ENCODE measurements around the gene RYR2. TPM values are rescaled to one million over a fixed set of nuclear protein-coding genes. Genes with fewer than 3 reads are reported as not detected.
"Not testable (repeated sequence)": the region's sequence is repeated elsewhere in the genome, so short reads cannot be mapped to it uniquely, and the experiment has no call there.

The RYR2 gene
- total and polyA plus RNA-seq, 4 donors, result 0.43 to 11.6 (median 2.0) TPM

- no peak for TF ChIP-seq CTCF (IDR thresholded peaks at IDR 0.05; ENCODE audit: control extremely low read depth, extremely low read depth)
- no peak for ATAC-seq (ENCODE audit: insufficient read depth, low FRiP score)
- peak overlapping the region in 1 of 2 donors; percentile 66 for H3K27ac ChIP-seq (ENCODE audit: low read depth in 1 of 2, low read length in 1 of 2)
Observed at GRCh38 chr1:237145379-237146135, 103.6 kb downstream of the RYR2 start.

GRCh38 chr1:237146241-237146640 is 104.3 kb downstream of the RYR2 start:
- TF ChIP-seq CTCF (IDR thresholded peaks at IDR 0.05; ENCODE audit: control extremely low read depth, extremely low read depth), result no peak
- no peak for ATAC-seq (ENCODE audit: insufficient read depth, low FRiP score)
- peak; percentile 91 to 98 (median 97) for DNase-seq
- peak overlapping the region in 1 of 2 donors; percentile 70 for H3K27ac ChIP-seq (ENCODE audit: low read depth in 1 of 2, low read length in 1 of 2)
- no peaks in the 10 kb centered on the region for H3K36me3 ChIP-seq (ENCODE audit: control insufficient read depth in 4 of 4, insufficient read depth in 4 of 4, low read length in 4 of 4)
- H3K9me3 ChIP-seq (ENCODE audit: control insufficient read depth in 4 of 4, insufficient read depth in 3 of 4, low read length in 3 of 4), result peaks cover 0 to 2% (median 0%) of the 10 kb centered on the region in 4 donors
- H3K27me3 ChIP-seq (ENCODE audit: control insufficient read depth in 3 of 3, insufficient read depth in 3 of 3, low read length in 2 of 3), result no peaks in the 10 kb centered on the region
- no peak overlapping the region for H3K9ac ChIP-seq (ENCODE audit: insufficient read depth in 1 of 2, low read length in 2 of 2)
- WGBS, 2 donors, result 33 to 50% methylated on average over 7 of the region's 7 CpGs
- H3K4me3 ChIP-seq, result no peak overlapping the region
- H3K4me1 ChIP-seq (ENCODE audit: control insufficient read depth in 5 of 5, insufficient read depth in 5 of 5, low read length in 5 of 5), result peaks cover 0 to 59% (median 23%) of the 10 kb centered on the region in 5 donors

More at GRCh38 chr1:237145379-237146135, 103.6 kb downstream of the RYR2 start:
- H3K27me3 ChIP-seq (ENCODE audit: control insufficient read depth in 3 of 3, insufficient read depth in 3 of 3, low read length in 2 of 3), result no peaks in the 10 kb centered on the region
- WGBS, 2 donors, result 63 to 78% methylated on average over 4 of the region's 4 CpGs
- H3K4me1 ChIP-seq (ENCODE audit: control insufficient read depth in 5 of 5, insufficient read depth in 5 of 5, low read length in 5 of 5), result peaks cover 0 to 61% (median 21%) of the 10 kb centered on the region in 5 donors
- H3K9me3 ChIP-seq (ENCODE audit: control insufficient read depth in 4 of 4, insufficient read depth in 3 of 4, low read length in 3 of 4), result peaks cover 0 to 2% (median 0%) of the 10 kb centered on the region in 4 donors
- no peak overlapping the region for H3K4me3 ChIP-seq
- no peak overlapping the region for H3K9ac ChIP-seq (ENCODE audit: insufficient read depth in 1 of 2, low read length in 2 of 2)
- H3K36me3 ChIP-seq (ENCODE audit: control insufficient read depth in 4 of 4, insufficient read depth in 4 of 4, low read length in 4 of 4), result no peaks in the 10 kb centered on the region
- peak in 2 of 3 donors; percentile 78 to 85 for DNase-seq

- Histone ChIP-seq H3K4me1 (ENCODE audit: control insufficient read depth in 5 of 5, insufficient read depth in 5 of 5, low read length in 5 of 5) (peaks cover 0 to 49% (median 20%) of the 10 kb centered on the region in 5 donors), H3K9ac (ENCODE audit: insufficient read depth in 1 of 2, low read length in 2 of 2) (no peak overlapping the region), H3K27me3 (ENCODE audit: control insufficient read depth in 3 of 3, insufficient read depth in 3 of 3, low read length in 2 of 3) (no peaks in the 10 kb centered on the region), H3K4me3 (no peak overlapping the region), H3K9me3 (ENCODE audit: control insufficient read depth in 4 of 4, insufficient read depth in 3 of 4, low read length in 3 of 4) (no peaks in the 10 kb centered on the region), H3K36me3 (ENCODE audit: control insufficient read depth in 4 of 4, insufficient read depth in 4 of 4, low read length in 4 of 4) (no peaks in the 10 kb centered on the region), H3K27ac (ENCODE audit: low read depth in 1 of 2, low read length in 1 of 2) (peak overlapping the region in 1 of 2 donors; percentile 50)
- no peak for ATAC-seq (ENCODE audit: insufficient read depth, low FRiP score)
- 74 to 91% methylated on average over 3 of the region's 3 CpGs for WGBS, 2 donors
- TF ChIP-seq CTCF (IDR thresholded peaks at IDR 0.05; ENCODE audit: control extremely low read depth, extremely low read depth), result no peak
- DNase-seq, result peak; percentile 18 to 74 (median 71)
Observed at GRCh38 chr1:237149857-237150256, 107.9 kb downstream of the RYR2 start.

- not testable (repeated sequence) for H3K36me3 ChIP-seq (ENCODE audit: control insufficient read depth in 4 of 4, insufficient read depth in 4 of 4, low read length in 4 of 4)
Observed at GRCh38 chr1:237151979-237152378, 110.0 kb downstream of the RYR2 start.

More at GRCh38 chr1:237151979-237152378, 110.0 kb downstream of the RYR2 start:
- H3K4me1 ChIP-seq (ENCODE audit: control insufficient read depth in 5 of 5, insufficient read depth in 5 of 5, low read length in 5 of 5), result peaks cover 1 to 33% (median 18%) of the 10 kb centered on the region in 5 donors
- H3K9me3 ChIP-seq (ENCODE audit: control insufficient read depth in 4 of 4, insufficient read depth in 3 of 4, low read length in 3 of 4); H3K4me3 ChIP-seq; H3K27me3 ChIP-seq (ENCODE audit: control insufficient read depth in 3 of 3, insufficient read depth in 3 of 3, low read length in 2 of 3); H3K9ac ChIP-seq (ENCODE audit: insufficient read depth in 1 of 2, low read length in 2 of 2); DNase-seq; H3K27ac ChIP-seq (ENCODE audit: low read depth in 1 of 2, low read length in 1 of 2); ATAC-seq (ENCODE audit: insufficient read depth, low FRiP score): not testable (repeated sequence)
- 74 to 96% methylated on average over 6 of the region's 6 CpGs for WGBS, 2 donors
